ENCODE data around the gene HSFX1. TPM values are rescaled to one million over a fixed set of nuclear protein-coding genes. Genes with fewer than 3 reads are reported as not detected.
"Not testable (repeated sequence)": the region's sequence is repeated elsewhere in the genome, so short reads cannot be mapped to it uniquely, and the experiment has no call there.

HSFX1 gene
- polyA plus RNA-seq, 1 experiment, result 0.21 TPM

DNA sequence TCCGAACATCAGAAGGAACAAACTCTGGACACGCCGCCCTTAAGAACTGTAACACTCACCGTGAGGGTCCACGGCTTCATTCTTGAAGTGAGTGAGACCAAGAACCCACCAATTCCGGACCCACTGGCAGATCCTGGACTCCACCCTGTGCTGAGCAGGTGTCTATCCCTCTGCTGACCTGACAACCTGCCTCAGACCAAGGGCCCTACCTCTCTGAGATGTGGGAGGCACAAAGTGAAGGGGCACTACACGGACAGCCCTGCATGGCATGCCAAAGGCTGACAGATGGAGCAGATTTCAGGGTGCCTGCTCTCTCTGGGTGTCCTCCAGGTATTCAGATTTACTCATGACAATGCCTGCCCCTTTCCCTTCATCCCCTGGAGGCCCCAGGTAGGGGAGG lies 14.0 kb upstream of the HSFX1 start:
- DNase-seq (ENCODE audit: low read depth, low spot score), result no peak
- ChIA-PET POLR2A (no interaction called here), CTCF (no interaction called here)
- Histone ChIP-seq H3K27me3 (ENCODE audit: control insufficient read depth, insufficient read depth, low read length) (no peaks in the 10 kb centered on the region), H3K4me3 (ENCODE audit: low read depth, low read length) (no peak overlapping the region), H3K27ac (ENCODE audit: low read depth, low read length) (no peak overlapping the region), H3K9me3 (ENCODE audit: control insufficient read depth, insufficient read depth, low read length) (no peaks in the 10 kb centered on the region)
- TF ChIP-seq, protein P1, sequence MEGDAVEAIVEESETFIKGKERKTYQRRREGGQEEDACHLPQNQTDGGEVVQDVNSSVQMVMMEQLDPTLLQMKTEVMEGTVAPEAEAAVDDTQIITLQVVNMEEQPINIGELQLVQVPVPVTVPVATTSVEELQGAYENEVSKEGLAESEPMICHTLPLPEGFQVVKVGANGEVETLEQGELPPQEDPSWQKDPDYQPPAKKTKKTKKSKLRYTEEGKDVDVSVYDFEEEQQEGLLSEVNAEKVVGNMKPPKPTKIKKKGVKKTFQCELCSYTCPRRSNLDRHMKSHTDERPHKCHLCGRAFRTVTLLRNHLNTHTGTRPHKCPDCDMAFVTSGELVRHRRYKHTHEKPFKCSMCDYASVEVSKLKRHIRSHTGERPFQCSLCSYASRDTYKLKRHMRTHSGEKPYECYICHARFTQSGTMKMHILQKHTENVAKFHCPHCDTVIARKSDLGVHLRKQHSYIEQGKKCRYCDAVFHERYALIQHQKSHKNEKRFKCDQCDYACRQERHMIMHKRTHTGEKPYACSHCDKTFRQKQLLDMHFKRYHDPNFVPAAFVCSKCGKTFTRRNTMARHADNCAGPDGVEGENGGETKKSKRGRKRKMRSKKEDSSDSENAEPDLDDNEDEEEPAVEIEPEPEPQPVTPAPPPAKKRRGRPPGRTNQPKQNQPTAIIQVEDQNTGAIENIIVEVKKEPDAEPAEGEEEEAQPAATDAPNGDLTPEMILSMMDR (IDR thresholded peaks at IDR 0.05; ENCODE audit: low read depth, low read length), result no peak

DNA sequence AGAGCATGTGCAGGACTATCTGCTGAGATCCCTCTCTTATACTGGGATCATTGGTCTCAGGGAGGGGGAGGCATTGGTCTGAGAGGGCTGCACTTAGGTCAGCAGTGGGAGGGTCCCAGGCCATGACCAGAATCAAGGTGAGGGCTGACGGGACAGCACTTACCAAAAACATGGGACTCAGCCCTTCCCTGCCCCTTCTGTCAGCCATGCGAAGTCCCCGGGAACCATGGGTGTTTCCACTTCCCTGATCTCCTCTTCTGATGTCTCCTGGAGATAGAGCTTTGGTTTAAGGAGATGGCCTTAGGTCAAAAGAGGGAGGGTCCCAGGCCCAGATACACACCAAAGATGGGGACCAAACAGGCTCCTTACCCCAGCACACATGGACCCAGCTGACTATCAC lies 12.9 kb upstream of the HSFX1 start:
- Histone ChIP-seq H3K27ac (ENCODE audit: low read depth, low read length) (no peak overlapping the region), H3K27me3 (ENCODE audit: control insufficient read depth, insufficient read depth, low read length) (no peaks in the 10 kb centered on the region), H3K4me3 (ENCODE audit: low read depth, low read length) (no peak overlapping the region), H3K9me3 (ENCODE audit: control insufficient read depth, insufficient read depth, low read length) (no peaks in the 10 kb centered on the region)
- TF ChIP-seq, protein P1 (IDR thresholded peaks at IDR 0.05; ENCODE audit: low read depth, low read length), result no peak
- ChIA-PET CTCF (no interaction called here), POLR2A (no interaction called here)
- DNase-seq (ENCODE audit: low read depth, low spot score), result no peak

DNA sequence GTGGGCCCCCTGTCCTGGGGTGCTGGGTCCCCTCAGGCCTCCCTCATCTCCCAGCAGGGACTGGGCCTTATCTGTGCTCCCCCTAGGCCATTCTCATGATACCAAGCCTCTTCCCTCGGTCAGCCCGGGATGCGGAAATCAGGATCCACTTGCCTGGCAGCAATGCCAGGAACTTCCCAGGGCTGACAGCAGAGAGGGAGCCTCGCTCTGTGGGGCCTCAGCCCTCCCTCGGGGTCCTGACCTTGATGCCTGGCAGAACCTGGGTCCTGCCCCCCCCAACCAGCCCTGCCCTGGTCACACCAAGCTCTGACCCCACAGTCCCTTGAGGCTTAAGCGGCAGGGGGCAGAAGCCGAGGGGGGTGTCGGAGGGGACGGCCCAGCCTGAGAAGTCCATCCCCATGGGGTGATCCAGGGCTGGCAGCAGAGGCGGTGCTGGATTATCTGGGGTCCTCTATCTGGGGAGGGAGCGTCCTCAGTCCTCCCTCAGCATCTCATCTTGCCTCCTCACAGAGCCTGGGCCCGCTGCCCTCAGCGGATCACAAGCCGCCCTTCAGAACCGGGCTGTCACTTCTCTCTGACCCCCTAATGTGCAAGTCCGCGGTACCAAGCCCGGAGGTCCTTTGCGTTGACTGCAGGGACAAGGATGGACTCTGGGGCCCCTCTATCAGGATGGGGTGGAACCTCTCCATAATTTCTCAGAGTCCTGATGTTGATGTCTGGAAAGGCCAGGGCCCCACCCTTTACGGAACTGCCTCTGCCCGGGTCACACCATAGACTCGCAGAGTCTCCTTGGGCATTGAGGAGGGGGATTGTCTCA lies 11.8 kb upstream of the HSFX1 start:
- H3K27me3 ChIP-seq (ENCODE audit: control insufficient read depth, insufficient read depth, low read length); CTCF ChIA-PET; POLR2A ChIA-PET; H3K4me3 ChIP-seq (ENCODE audit: low read depth, low read length); DNase-seq (ENCODE audit: low read depth, low spot score); H3K9me3 ChIP-seq (ENCODE audit: control insufficient read depth, insufficient read depth, low read length); H3K27ac ChIP-seq (ENCODE audit: low read depth, low read length): not testable (repeated sequence)

DNA sequence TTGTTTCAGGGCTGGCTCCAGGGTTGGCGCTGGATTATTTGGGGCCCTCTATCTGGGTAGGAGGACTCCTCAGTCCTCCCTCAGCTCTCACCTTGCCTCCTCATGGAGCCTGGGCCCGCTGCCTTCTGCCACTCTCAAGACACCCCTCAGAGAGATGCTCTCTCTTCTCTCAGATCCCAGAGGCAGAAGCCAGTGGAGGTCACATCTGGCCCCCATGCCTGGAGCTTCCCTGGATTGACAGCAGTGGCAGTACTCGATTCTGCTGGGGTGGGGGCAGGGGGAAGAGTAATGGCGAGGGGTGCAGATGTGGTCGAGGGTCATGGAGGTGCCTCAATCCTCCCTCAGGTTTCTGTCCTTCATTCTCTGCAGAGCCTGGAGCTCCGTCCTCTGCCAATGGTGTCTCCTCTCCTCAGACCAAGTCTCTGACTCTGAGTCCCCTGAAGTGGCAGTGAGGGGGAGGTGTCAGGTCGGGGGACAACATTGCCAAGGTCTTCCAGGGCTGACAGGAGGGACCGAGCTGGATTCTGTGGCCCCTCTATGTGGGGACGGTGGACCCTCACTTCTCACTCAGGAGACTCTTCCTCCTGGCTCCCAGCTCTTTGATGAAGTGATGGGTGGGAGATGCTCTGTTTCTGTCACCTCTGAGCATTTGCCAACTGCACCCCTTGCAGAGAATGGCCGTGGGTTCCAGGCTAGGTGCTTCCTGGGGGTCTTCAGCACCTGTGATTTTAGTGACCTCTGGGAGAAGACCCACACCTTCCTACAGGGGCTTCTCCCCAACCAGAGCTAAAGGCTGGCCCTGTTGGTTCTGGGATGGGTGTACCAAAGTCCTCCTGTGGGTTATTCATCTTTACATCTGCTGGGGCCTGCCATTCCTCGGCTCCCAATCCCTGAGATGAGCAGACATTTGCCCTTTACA lies 10.9 kb upstream of the HSFX1 start:
- no peak for DNase-seq (ENCODE audit: low read depth, low spot score)
- Histone ChIP-seq H3K9me3 (ENCODE audit: control insufficient read depth, insufficient read depth, low read length) (no peaks in the 10 kb centered on the region), H3K4me3 (ENCODE audit: low read depth, low read length) (no peak overlapping the region), H3K27ac (ENCODE audit: low read depth, low read length) (no peak overlapping the region), H3K27me3 (ENCODE audit: control insufficient read depth, insufficient read depth, low read length) (no peaks in the 10 kb centered on the region)
- TF ChIP-seq, protein P1 (IDR thresholded peaks at IDR 0.05; ENCODE audit: low read depth, low read length), result no peak
- CTCF ChIA-PET, result no interaction called here
- POLR2A ChIA-PET, result no interaction called here

DNA sequence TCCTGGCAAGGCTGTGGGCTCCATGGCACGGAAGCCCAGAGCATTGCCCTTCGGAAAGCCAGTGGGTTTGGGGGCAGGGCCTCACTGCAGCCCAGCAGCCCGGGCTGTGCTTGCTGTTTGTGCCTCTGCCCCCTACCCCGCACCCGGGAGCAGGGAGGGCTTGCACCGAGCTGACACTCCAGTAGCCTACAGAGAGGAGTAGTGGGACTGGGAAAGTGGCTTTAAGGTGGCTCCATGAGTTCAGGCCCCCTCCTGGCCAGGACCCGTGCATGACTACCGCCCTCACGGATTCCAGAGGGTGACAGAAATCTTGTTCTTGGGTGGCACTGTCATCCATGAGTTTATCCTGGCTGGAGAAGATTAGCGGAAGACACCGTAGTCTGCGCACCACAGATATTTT lies 3.5 kb upstream of the HSFX1 start:
- H3K27me3 ChIP-seq (ENCODE audit: control insufficient read depth, insufficient read depth, low read length); POLR2A ChIA-PET; H3K27ac ChIP-seq (ENCODE audit: low read depth, low read length); H3K4me3 ChIP-seq (ENCODE audit: low read depth, low read length); H3K9me3 ChIP-seq (ENCODE audit: control insufficient read depth, insufficient read depth, low read length); CTCF ChIA-PET; DNase-seq (ENCODE audit: low read depth, low spot score): not testable (repeated sequence)

DNA sequence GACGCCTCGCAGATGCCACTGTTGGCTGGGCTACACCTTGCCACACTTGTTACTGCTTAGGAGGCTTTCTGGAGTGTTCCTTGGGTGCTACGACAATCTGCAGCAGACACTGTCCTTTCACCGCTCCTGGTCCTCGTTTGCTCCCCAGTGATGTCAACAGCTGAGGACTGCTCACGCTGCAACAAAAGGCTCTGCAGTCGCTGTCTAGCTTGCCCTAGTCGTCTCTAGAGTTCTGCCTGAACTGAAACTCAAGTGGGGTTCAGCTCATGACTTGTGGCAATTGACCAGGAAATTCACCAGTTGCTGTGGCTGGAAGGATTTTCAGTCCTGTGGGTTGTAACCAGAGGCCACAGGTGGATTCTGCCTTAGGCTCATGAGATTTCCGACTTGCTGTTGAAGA lies 842 bp upstream of the HSFX1 start:
- H3K27me3 ChIP-seq (ENCODE audit: control insufficient read depth, insufficient read depth, low read length), result not testable (repeated sequence)

DNA sequence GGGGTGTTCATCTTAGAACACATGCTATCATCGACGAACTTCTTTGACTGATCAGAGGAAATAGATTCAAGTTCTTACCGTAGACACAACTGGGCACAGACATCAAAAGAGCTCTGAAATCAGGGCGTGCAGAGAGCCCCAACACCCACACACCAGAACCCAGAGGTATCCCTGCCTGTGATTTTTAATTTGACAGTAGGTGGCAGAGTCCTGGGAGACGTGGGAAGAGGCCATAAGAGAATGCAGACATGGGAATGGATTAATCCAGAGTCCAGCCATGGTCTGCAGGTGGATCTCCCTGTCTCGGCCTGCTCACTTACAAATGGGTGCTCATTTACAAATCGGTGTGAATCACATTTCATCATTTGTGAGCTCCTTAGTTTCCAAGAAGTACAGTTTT lies 4.1 kb downstream of the HSFX1 start:
- H3K27ac ChIP-seq (ENCODE audit: low read depth, low read length); POLR2A ChIA-PET; H3K4me3 ChIP-seq (ENCODE audit: low read depth, low read length); H3K27me3 ChIP-seq (ENCODE audit: control insufficient read depth, insufficient read depth, low read length); CTCF ChIA-PET; H3K9me3 ChIP-seq (ENCODE audit: control insufficient read depth, insufficient read depth, low read length); DNase-seq (ENCODE audit: low read depth, low spot score): not testable (repeated sequence)

More for the DNA sequence above, 842 bp upstream of the HSFX1 start:
- POLR2A ChIA-PET; H3K27ac ChIP-seq (ENCODE audit: low read depth, low read length); DNase-seq (ENCODE audit: low read depth, low spot score); H3K9me3 ChIP-seq (ENCODE audit: control insufficient read depth, insufficient read depth, low read length); H3K4me3 ChIP-seq (ENCODE audit: low read depth, low read length); CTCF ChIA-PET: not testable (repeated sequence)

DNA sequence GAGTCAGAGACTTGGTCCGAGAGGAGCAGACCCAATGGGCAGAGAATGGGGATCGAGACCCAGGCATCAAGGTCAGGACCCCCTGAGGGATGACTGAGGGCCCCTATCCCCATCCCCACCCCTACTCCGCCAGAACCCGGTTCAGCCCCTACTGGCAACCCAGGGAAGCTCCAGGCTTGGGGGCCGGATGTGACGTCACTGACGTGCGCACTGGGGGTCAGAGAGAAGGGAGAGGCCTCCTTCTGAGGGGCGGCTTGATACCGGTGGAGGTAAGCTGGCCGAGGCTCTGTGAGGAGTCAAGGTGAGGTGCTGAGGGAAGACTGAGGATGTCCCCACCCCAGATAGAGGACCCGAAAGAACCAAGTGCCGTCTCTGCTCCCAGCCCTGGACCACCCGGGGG lies 7.9 kb downstream of the HSFX1 start, which contains the start of gene MAGEA9:
Gene MAGEA9 (plus strand): TSS at position 204 of the 400 bp plus-strand sequence. CDS start 4,281 bp downstream, outside the sequence.
- DNase-seq (ENCODE audit: low read depth, low spot score); POLR2A ChIA-PET; H3K9me3 ChIP-seq (ENCODE audit: control insufficient read depth, insufficient read depth, low read length): not testable (repeated sequence)

DNA sequence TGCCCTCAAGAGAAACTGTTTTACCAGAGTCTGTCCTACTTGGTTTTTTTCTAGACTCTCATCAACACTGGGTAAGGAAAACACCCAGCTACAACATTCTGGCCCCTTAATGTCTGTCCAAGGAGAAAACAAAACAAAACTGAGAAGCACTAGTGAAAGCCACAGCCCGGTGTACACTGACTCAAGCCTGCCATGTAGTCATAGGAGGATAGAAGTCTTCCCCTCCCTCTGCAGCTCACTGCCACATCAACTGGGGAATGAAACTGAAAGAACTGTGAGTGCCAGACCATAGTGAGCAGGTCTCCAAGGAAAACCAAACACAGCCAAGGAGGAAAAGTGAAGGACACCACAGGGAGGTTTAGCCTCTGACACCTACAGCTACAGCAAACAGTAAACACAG lies 21.7 kb downstream of the HSFX1 start:
- CTCF ChIA-PET; H3K27ac ChIP-seq (ENCODE audit: low read depth, low read length); POLR2A ChIA-PET; H3K27me3 ChIP-seq (ENCODE audit: control insufficient read depth, insufficient read depth, low read length); H3K4me3 ChIP-seq (ENCODE audit: low read depth, low read length); DNase-seq (ENCODE audit: low read depth, low spot score); H3K9me3 ChIP-seq (ENCODE audit: control insufficient read depth, insufficient read depth, low read length): not testable (repeated sequence)

More for the DNA sequence above, 7.9 kb downstream of the HSFX1 start, which contains the start of gene MAGEA9:
- H3K27ac ChIP-seq (ENCODE audit: low read depth, low read length); H3K4me3 ChIP-seq (ENCODE audit: low read depth, low read length); H3K27me3 ChIP-seq (ENCODE audit: control insufficient read depth, insufficient read depth, low read length); CTCF ChIA-PET: not testable (repeated sequence)
